ENCODE data around the gene R3HDM2. TPM values are rescaled to one million over a fixed set of nuclear protein-coding genes. Genes with fewer than 3 reads are reported as not detected.

The R3HDM2 gene
- total RNA-seq, 1 experiment from 2014 or later, result 45.4 TPM

- TF ChIP-seq FOSL1 (IDR thresholded peaks at IDR 0.05; ENCODE audit: low read depth), result no peak
- no peak for TF ChIP-seq EZH2 (IDR thresholded peaks at IDR 0.05)
- peak in 2 of 3 experiments; percentile 94 to 96; a peak in 4 of 6 replicates for TF ChIP-seq CTCF (IDR thresholded peaks at IDR 0.05 in 2 of 3, conservative IDR thresholded peaks at IDR 0.05 in 1 of 3; ENCODE audit: borderline replicate concordance in 1 of 3, insufficient read depth in 1 of 3, low read depth in 2 of 3, low read length in 2 of 3)
- TF ChIP-seq EZH2phosphoT487 (IDR thresholded peaks at IDR 0.05; ENCODE audit: borderline replicate concordance), result no peak
- TF ChIP-seq POLR2A (IDR thresholded peaks at IDR 0.05; ENCODE audit: borderline replicate concordance, extremely low read depth, insufficient read depth, insufficient read length), result no peak
- ATAC-seq (peak; percentile 81), DNase-seq (ENCODE audit: low read depth, low spot score) (no peak)
- H3K4me3 ChIP-seq (replicated peaks in 1 of 2; ENCODE audit: low read depth in 1 of 2, low read length in 2 of 2), result no peak overlapping the region
- no peaks in the 10 kb centered on the region for H3K36me3 ChIP-seq (ENCODE audit: control insufficient read depth in 1 of 2, insufficient read depth in 2 of 2, low read length in 2 of 2)
- CTCF ChIA-PET, result interaction anchor here (0.6 to 3.5 kb wide), 24 partner anchors 8 to 240 kb away, joined by 3 to 75 read pairs (median 5); no protein-coding TSS in a partner anchor
- RAD21 ChIA-PET (ENCODE audit: low non-redundant PET in 1 of 2, low total read pairs in 2 of 2, uncharacterized antibody in 2 of 2, unreplicated experiment in 2 of 2), result interaction anchor here (0.8 to 2.0 kb wide), 7 partner anchors 145 to 191 kb away, joined by 3 to 9 read pairs (median 5); no protein-coding TSS in a partner anchor
- no TSS peak for BruUV-seq (replicated peaks)
- H3K4me1 ChIP-seq (ENCODE audit: control insufficient read depth in 1 of 2, insufficient read depth in 2 of 2, low read length in 2 of 2), result peaks cover 21 to 34% of the 10 kb centered on the region in 2 experiments
- H3K4me2 ChIP-seq (ENCODE audit: low read length), result peak overlapping the region; percentile 13; the same call in 1 of the 2 replicates
- POLR2A ChIA-PET, result interaction anchor here (0.6 to 1.6 kb wide), 4 partner anchors 23 to 210 kb away, joined by 3 to 5 read pairs (median 4); no protein-coding TSS in a partner anchor
- H4K20me1 ChIP-seq (ENCODE audit: insufficient read depth), result no peaks in the 10 kb centered on the region
- intact Hi-C loops (cut with micrococcal nuclease), result loop anchor here (1.0 to 2.0 kb wide), 3 partner anchors 146 to 240 kb away; no protein-coding TSS in a partner anchor
- no peaks in the 10 kb centered on the region for H3K79me2 ChIP-seq (ENCODE audit: insufficient read depth, low read length)
- no peaks in the 10 kb centered on the region for H3K9me3 ChIP-seq (ENCODE audit: control insufficient read depth in 1 of 2, insufficient read depth in 1 of 2, low read depth in 1 of 2, low read length in 2 of 2)
- no peak overlapping the region for H2AFZ ChIP-seq (ENCODE audit: low read depth, low read length, poor library complexity, severe bottlenecking)
- no peak overlapping the region for H3K27ac ChIP-seq (ENCODE audit: low read depth, low read length)
- H3K9me2 ChIP-seq (ENCODE audit: insufficient read depth), result no peaks in the 10 kb centered on the region
- H3K27me3 ChIP-seq (ENCODE audit: insufficient read depth, low read length), result no peaks in the 10 kb centered on the region
- no peak overlapping the region for H3K9ac ChIP-seq (ENCODE audit: low read length)
These were observed 22.2 kb upstream of the R3HDM2 start for GRCh38 chr12:57452937-57453509.

Data from HCT116 (cell line).